Left ventricle myocardium inferior (tissue), 1 donor: Measurements from ENCODE around the gene TDRD12. TPM values are rescaled to one million over a fixed set of nuclear protein-coding genes. Genes with fewer than 3 reads are reported as not detected.
A peak's percentile ranks its signal among the peaks of the same experiment; 100 is the strongest.

ENCODE experiments used
- DNase-seq: peaks from one replicate; pipeline ENCODE4 v3.0.0-alpha.2; 2020
- H3K27ac ChIP-seq: fragments of 200-600 bp; replicated peaks from 2 replicates; pipeline ENCODE4 v1.8.0; 2021
- H3K27me3 ChIP-seq: fragments of 200-600 bp; 2 replicates; pipeline ENCODE4 v1.8.0; 2021; ENCODE audit warnings: low read depth
- H3K36me3 ChIP-seq: fragments of 200-600 bp; 2 replicates; pipeline ENCODE4 v1.8.0; 2021
- H3K4me1 ChIP-seq: fragments of 200-600 bp; 2 replicates; pipeline ENCODE4 v1.8.0; 2021
- H3K4me3 ChIP-seq: fragments of 200-600 bp; 2 replicates; pipeline ENCODE4 v1.8.0; 2021; ENCODE audit warnings: mild to moderate bottlenecking, moderate library complexity
- H3K9me3 ChIP-seq: fragments of 200-600 bp; replicated peaks from 2 replicates; pipeline ENCODE4 v1.8.0; 2021
- intact Hi-C: fragments of 100-400 bp; cut with micrococcal nuclease; formaldehyde crosslinking; loops from one replicate; pipeline ENCODE4 v1.11.0; 2022
- long read RNA-seq: library from polyadenylated mRNA; unstranded; transcript quantifications from one replicate; pipeline ENCODE4 v2.0.0, GENCODE V29; 2021
- total RNA-seq: library from RNA; stranded (reverse); fragmentation: NEBNext Ultra II Directional; extraction: Animal tissue kit (Norgen Biotek cat#: 25700); gene quantifications from one replicate; pipeline ENCODE4 v1.2.1, GENCODE V29; 2021
- TF ChIP-seq, protein P1 (sequence below): fragments of 200-600 bp; IDR thresholded peaks from 2 replicates; pipeline ENCODE4 v1.8.0; 2021; ENCODE audit warnings: antibody characterized with exemption, mild to moderate bottlenecking, borderline replicate concordance
- donor health status: DM: no; HTN: yes; CAD: no; lungs with severe emphysema.

Gene TDRD12
- not detected for total RNA-seq
- long read RNA-seq = 0 reads

GRCh38 chr19:32719611-32720059, at the start of gene TDRD12:
Gene TDRD12 (plus strand): TSS chr19:32719767. CDS start chr19:32720073, 306 bp downstream.
- no peaks in the 10 kb centered on the region for H3K4me1 ChIP-seq
- TF ChIP-seq, protein P1, sequence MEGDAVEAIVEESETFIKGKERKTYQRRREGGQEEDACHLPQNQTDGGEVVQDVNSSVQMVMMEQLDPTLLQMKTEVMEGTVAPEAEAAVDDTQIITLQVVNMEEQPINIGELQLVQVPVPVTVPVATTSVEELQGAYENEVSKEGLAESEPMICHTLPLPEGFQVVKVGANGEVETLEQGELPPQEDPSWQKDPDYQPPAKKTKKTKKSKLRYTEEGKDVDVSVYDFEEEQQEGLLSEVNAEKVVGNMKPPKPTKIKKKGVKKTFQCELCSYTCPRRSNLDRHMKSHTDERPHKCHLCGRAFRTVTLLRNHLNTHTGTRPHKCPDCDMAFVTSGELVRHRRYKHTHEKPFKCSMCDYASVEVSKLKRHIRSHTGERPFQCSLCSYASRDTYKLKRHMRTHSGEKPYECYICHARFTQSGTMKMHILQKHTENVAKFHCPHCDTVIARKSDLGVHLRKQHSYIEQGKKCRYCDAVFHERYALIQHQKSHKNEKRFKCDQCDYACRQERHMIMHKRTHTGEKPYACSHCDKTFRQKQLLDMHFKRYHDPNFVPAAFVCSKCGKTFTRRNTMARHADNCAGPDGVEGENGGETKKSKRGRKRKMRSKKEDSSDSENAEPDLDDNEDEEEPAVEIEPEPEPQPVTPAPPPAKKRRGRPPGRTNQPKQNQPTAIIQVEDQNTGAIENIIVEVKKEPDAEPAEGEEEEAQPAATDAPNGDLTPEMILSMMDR = no peak
- H3K27ac ChIP-seq = no peak within 1 kb of the TSS
- no peak within 1 kb of the TSS for H3K4me3 ChIP-seq
- no peak for DNase-seq
- no peaks in the 10 kb centered on the region for H3K27me3 ChIP-seq
- no peaks in the 10 kb centered on the region for H3K9me3 ChIP-seq
- intact Hi-C loops = no loop called here
- peaks cover 9% of the 10 kb centered on the region for H3K36me3 ChIP-seq

DNA sequence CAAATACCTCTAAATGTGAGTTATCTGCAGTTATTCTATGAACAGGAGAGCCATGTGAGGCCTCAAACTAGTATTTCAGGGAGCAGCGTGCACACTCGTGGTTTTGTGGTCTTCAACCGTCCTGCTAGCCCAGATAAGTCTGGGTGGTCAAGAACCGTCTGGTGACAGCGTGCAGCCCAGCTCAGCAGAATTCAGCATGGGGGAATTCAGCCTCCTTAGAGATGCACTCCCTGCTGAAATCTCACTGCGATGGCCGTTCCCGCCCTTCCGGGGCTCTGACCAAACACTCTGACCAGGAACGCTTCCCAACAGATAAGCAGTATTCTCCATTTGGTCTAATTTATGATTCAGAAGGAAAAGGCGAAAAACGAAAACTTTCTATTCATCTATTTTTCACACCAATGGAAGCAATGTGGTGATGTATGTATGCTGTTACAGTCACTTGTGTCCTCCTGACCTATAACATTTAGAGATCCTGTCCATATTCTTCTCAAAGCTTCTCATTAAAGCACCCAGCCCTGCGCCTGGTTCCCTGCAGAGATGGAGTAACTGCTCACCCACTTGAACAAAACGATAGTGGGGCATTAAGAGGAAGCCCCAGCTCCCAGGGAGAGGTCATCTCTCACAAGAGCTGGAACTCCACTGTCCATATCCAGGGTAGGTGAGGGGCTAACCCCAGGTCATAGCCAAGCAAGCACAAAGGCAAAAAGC, 47.5 kb upstream of the TDRD12 start:
- Histone ChIP-seq H3K9me3 (no peaks in the 10 kb centered on the region), H3K27me3 (peaks cover 14% of the 10 kb centered on the region), H3K27ac (no peak overlapping the region), H3K4me3 (no peak overlapping the region), H3K4me1 (peaks cover 94% of the 10 kb centered on the region), H3K36me3 (peaks cover 12% of the 10 kb centered on the region)
- TF ChIP-seq, protein P1 = no peak
- no peak for DNase-seq
- intact Hi-C loops = no loop called here

GRCh38 chr19:32672841-32673240, 46.7 kb upstream of the TDRD12 start:
- Histone ChIP-seq H3K4me1 (peaks cover 92% of the 10 kb centered on the region), H3K27me3 (peaks cover 22% of the 10 kb centered on the region), H3K4me3 (no peak overlapping the region), H3K9me3 (no peaks in the 10 kb centered on the region), H3K36me3 (peaks cover 11% of the 10 kb centered on the region), H3K27ac (no peak overlapping the region)
- intact Hi-C loops = no loop called here
- TF ChIP-seq, protein P1 = no peak
- DNase-seq = no peak

GRCh38 chr19:32673573-32673972, 46.0 kb upstream of the TDRD12 start:
- TF ChIP-seq, protein P1 = no peak
- H3K4me1 ChIP-seq = peaks cover 88% of the 10 kb centered on the region
- DNase-seq = no peak
- peak overlapping the region; percentile 11 for H3K27ac ChIP-seq
- H3K4me3 ChIP-seq = peak overlapping the region; percentile 94
- H3K27me3 ChIP-seq = peaks cover 30% of the 10 kb centered on the region
- no peaks in the 10 kb centered on the region for H3K9me3 ChIP-seq
- intact Hi-C loops = no loop called here
- peaks cover 11% of the 10 kb centered on the region for H3K36me3 ChIP-seq

DNA sequence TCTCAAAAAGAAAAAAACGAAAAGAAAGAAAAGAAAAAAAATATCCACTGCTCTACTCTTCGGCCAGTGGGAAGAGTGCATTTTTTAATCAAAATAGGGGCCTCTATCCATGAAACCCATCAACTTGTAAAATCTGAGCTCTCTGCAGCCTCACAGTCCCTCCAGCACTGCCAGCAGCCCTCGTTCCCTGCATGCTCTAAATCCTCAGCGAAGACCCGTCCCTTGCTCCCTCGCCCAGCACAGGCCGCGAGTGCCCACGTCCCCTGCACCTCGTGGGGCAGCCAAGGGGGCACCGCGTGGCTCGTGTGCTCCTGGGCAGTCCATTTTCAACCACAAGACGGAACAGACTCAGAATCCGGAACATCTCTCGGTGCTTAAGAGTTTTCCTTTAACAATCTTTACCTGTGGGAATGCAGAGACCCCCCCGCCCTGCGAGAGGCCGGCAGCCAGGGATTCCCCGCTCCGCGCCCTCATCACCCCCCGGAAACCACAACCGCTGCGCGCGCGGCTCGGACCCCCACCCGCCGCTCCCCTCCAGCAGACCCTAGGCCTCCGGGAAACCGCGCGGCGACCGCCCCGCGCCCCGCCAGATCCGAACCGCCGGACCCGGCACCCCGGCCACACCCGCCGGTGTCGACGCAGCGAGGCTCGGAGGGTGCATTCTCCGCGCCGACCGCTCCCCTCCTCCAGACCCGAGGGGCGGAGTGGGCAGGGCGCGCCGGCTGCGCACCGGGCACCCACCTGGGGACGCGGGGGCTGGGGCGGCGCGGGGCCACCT, 45.2 kb upstream of the TDRD12 start:
- Histone ChIP-seq H3K4me1 (peaks cover 80% of the 10 kb centered on the region), H3K36me3 (peaks cover 6% of the 10 kb centered on the region), H3K4me3 (peak overlapping the region; percentile 94), H3K27ac (peak overlapping the region; percentile 93), H3K9me3 (no peaks in the 10 kb centered on the region), H3K27me3 (peaks cover 32% of the 10 kb centered on the region)
- intact Hi-C loops = no loop called here
- DNase-seq = no peak
- TF ChIP-seq, protein P1 = no peak
